ENCODE results near the gene BCHE.

BCHE gene

DNA sequence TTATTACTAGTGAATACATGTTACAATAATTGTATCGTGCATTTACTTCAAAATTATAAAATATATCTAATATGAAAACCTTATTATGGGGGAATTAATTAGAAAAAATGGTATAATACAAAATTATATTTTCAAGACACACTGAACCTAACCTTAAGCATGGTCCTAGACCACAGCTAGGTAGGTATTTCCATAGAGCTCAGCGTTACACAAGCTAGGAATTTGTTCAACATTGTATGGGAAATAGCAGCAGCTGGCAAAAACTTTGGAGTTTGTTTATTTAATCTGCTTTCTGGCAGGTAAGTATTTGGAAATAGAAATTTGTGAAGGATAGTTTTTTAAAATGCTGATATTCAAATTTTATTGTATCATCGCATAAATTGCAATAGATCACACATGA, 52.9 kb downstream of the BCHE start:
- H3K4me3 ChIP-seq (ENCODE audit: low read depth, low read length), result no peak overlapping the region
- TF ChIP-seq, protein P1, sequence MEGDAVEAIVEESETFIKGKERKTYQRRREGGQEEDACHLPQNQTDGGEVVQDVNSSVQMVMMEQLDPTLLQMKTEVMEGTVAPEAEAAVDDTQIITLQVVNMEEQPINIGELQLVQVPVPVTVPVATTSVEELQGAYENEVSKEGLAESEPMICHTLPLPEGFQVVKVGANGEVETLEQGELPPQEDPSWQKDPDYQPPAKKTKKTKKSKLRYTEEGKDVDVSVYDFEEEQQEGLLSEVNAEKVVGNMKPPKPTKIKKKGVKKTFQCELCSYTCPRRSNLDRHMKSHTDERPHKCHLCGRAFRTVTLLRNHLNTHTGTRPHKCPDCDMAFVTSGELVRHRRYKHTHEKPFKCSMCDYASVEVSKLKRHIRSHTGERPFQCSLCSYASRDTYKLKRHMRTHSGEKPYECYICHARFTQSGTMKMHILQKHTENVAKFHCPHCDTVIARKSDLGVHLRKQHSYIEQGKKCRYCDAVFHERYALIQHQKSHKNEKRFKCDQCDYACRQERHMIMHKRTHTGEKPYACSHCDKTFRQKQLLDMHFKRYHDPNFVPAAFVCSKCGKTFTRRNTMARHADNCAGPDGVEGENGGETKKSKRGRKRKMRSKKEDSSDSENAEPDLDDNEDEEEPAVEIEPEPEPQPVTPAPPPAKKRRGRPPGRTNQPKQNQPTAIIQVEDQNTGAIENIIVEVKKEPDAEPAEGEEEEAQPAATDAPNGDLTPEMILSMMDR (IDR thresholded peaks at IDR 0.05; ENCODE audit: borderline replicate concordance, insufficient read depth, low read depth, low read length), result no peak

DNA sequence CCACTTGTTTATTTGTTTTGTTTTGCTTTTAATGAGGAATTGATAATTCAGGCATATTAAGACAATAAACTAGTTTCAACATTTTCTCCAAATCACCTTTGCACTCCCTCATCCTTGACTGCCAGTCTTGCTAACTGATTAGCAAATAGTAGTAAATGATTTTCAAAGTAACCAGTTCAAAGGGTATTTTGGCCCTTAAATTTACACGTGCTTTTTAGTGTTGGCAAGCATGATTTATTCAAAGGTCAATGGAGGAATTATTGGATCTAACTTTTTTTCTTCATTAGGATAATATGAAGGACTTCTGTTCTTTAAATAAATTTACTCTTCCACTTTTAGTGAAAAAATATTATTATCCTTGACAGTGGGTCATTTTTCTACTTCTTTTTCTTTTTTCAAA, 53.8 kb downstream of the BCHE start:
- no peak overlapping the region for H3K4me3 ChIP-seq (ENCODE audit: low read depth, low read length)
- TF ChIP-seq, protein P1 (IDR thresholded peaks at IDR 0.05; ENCODE audit: borderline replicate concordance, insufficient read depth, low read depth, low read length), result no peak

DNA sequence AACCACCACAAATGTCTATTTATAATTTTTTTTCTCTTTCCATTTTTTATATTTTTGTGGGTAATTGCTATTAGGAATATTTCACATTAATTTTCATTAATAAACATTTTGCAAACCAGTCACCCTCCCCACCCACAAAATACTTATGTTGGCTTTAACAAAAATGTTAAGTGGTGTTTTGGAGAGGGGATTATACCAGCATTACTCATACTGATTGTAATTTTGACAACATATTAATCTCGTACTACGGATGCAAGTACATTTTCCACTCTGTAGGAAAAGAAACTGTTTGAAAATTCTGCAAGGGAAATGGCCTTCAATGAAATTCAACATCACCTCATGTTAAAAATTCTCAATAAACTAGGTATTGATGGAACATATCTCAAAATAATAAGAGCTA, 58.3 kb downstream of the BCHE start:
- TF ChIP-seq, protein P1 (IDR thresholded peaks at IDR 0.05; ENCODE audit: borderline replicate concordance, insufficient read depth, low read depth, low read length), result no peak
- H3K4me3 ChIP-seq (ENCODE audit: low read depth, low read length), result no peak overlapping the region

DNA sequence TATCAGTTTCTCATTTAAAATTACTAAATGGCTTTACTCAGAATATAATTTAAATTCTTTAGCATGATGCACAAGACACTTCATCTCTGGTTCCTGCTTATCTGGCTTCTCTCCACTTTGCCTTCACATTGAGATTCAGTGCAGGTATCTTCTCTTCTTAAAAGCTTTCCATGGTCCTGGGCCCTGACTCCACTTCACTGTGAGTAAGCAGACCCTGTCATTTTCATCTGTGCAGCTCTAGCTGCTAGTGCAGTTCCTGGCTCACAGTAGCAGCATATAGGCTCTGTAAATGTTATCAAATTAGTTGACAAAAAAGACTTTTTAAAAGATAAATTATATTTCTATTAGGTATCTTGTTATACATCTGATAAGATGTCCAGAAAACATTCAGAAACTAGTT, 58.8 kb downstream of the BCHE start:
- H3K4me3 ChIP-seq (ENCODE audit: low read depth, low read length), result no peak overlapping the region
- TF ChIP-seq, protein P1 (IDR thresholded peaks at IDR 0.05; ENCODE audit: borderline replicate concordance, insufficient read depth, low read depth, low read length), result no peak

- TF ChIP-seq, protein P1 (IDR thresholded peaks at IDR 0.05; ENCODE audit: borderline replicate concordance, insufficient read depth, low read depth, low read length), result no peak
- no peak overlapping the region for H3K4me3 ChIP-seq (ENCODE audit: low read depth, low read length)
Measured at GRCh38 chr3:165775824-165776223, 61.4 kb downstream of the BCHE start.

- H3K4me3 ChIP-seq (ENCODE audit: low read depth, low read length), result no peak overlapping the region
- TF ChIP-seq, protein P1 (IDR thresholded peaks at IDR 0.05; ENCODE audit: borderline replicate concordance, insufficient read depth, low read depth, low read length), result no peak
Measured at GRCh38 chr3:165770781-165771180, 66.4 kb downstream of the BCHE start.

DNA sequence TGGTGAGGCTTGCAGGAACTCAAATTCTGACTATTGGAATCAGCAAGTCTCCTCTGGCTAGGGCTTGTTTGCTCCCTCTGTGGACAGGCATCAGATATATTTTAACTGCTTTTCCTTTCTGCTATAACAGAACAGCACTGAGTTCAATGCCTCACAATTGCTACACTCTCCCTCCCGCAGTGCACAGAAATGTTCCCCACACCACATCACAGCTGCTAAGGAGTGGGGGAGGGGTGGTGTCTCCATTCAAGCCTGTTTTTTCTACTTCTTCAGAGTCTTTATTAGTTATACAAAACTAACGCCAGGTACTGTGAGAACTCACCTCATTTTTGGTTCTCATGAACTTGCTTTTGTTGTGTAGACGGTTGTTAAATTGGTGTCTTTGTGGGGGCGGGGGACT, 68.5 kb downstream of the BCHE start:
- H3K4me3 ChIP-seq (ENCODE audit: low read depth, low read length), result no peak overlapping the region

More for the DNA sequence above, 68.5 kb downstream of the BCHE start:
- TF ChIP-seq, protein P1 (IDR thresholded peaks at IDR 0.05; ENCODE audit: borderline replicate concordance, insufficient read depth, low read depth, low read length), result no peak
